HG02870 (cell line): ENCODE results near the gene LCOR.

ENCODE experiments used
- ATAC-seq: cut with Tn5 transposase; IDR thresholded peaks from one replicate; pipeline ENCODE4 v1.9.1; 2021; ENCODE audit warnings: mild to moderate bottlenecking, moderate library complexity; ENCODE audit not compliant: unreplicated experiment

LCOR gene

GRCh38 chr10:97006364-97006763, 174.3 kb downstream of the LCOR start:
- ATAC-seq = no peak

GRCh38 chr10:97007417-97007816, 175.3 kb downstream of the LCOR start:
- no peak for ATAC-seq

- ATAC-seq = no peak
Observed at GRCh38 chr10:97010695-97011206, 178.7 kb downstream of the LCOR start.

- no peak for ATAC-seq
Observed at GRCh38 chr10:97011397-97011796, 179.3 kb downstream of the LCOR start.

- ATAC-seq = no peak
Observed at GRCh38 chr10:97012470-97012869, 180.4 kb downstream of the LCOR start.

- ATAC-seq = no peak
Observed at GRCh38 chr10:97013568-97013967, 181.5 kb downstream of the LCOR start.

- no peak for ATAC-seq
Observed at GRCh38 chr10:97013983-97014382, 181.9 kb downstream of the LCOR start.

- no peak for ATAC-seq
Observed at GRCh38 chr10:97015240-97015639, 183.1 kb downstream of the LCOR start.

GRCh38 chr10:97016728-97017473, 184.8 kb downstream of the LCOR start:
- ATAC-seq = peak; percentile 62

- no peak for ATAC-seq
Observed at GRCh38 chr10:97017474-97017903, 185.4 kb downstream of the LCOR start.

- no peak for ATAC-seq
Observed at GRCh38 chr10:97018251-97019212, 186.4 kb downstream of the LCOR start.

GRCh38 chr10:97019213-97019844, 187.2 kb downstream of the LCOR start:
- no peak for ATAC-seq

- no peak for ATAC-seq
Observed at GRCh38 chr10:97020452-97021400, 188.6 kb downstream of the LCOR start.

- ATAC-seq = no peak
Observed at GRCh38 chr10:97022616-97023015, 190.5 kb downstream of the LCOR start.

- ATAC-seq = no peak
Observed at GRCh38 chr10:97023401-97024167, 191.5 kb downstream of the LCOR start.

GRCh38 chr10:97024168-97025073, 192.3 kb downstream of the LCOR start:
- ATAC-seq = no peak

GRCh38 chr10:97025613-97026242, 193.6 kb downstream of the LCOR start:
- ATAC-seq = no peak
